Astrocyte (in vitro differentiated cells and primary cell): ENCODE measurements around the gene NLN. TPM values are rescaled to one million over a fixed set of nuclear protein-coding genes. Genes with fewer than 3 reads are reported as not detected.

ENCODE experiments used
- DNase-seq: peaks from one replicate; pipeline ENCODE4 v3.0.0-alpha.2; 2010; ENCODE audit warnings: low read depth
- FAIRE-seq: peaks from 2 replicates; lab custom pipeline; 2011; peaks lifted over from hg19 to GRCh38; lab: Jason Lieb, UNC
- H2AFZ ChIP-seq: 2 replicates; pipeline ENCODE4 v1.6.0; 2012; ENCODE audit warnings: low read depth, low read length, inconsistent platforms
- H3K27ac ChIP-seq: 2 replicates; pipeline ENCODE4 v1.5.1; 2011; ENCODE audit warnings: low read depth, low read length, inconsistent platforms
- H3K27me3 ChIP-seq: 2 replicates; pipeline ENCODE4 v1.6.0; 2011; ENCODE audit warnings: low read length, inconsistent platforms; ENCODE audit not compliant: insufficient read depth
- H3K36me3 ChIP-seq: 2 replicates; pipeline ENCODE4 v1.5.1; 2011; ENCODE audit warnings: low read length, inconsistent platforms; ENCODE audit not compliant: insufficient read depth
- H3K4me1 ChIP-seq: 2 replicates; pipeline ENCODE4 v1.5.1; 2011; ENCODE audit warnings: low read length, inconsistent platforms; ENCODE audit not compliant: insufficient read depth
- H3K4me2 ChIP-seq: 2 replicates; pipeline ENCODE4 v1.6.0; 2012; ENCODE audit warnings: low read length, inconsistent platforms
- H3K4me3 ChIP-seq: 2 replicates; pipeline ENCODE4 v1.5.1; 2011; ENCODE audit warnings: low read depth, mild to moderate bottlenecking, low read length, inconsistent platforms; ENCODE audit not compliant: insufficient read depth
- H3K79me2 ChIP-seq: 2 replicates; pipeline ENCODE4 v1.6.0; 2012; ENCODE audit warnings: mild to moderate bottlenecking, low read length, inconsistent platforms; ENCODE audit not compliant: insufficient read depth
- H3K9ac ChIP-seq: 2 replicates; pipeline ENCODE4 v1.6.0; 2012; ENCODE audit warnings: mild to moderate bottlenecking, low read length, inconsistent platforms
- H3K9me3 ChIP-seq: 2 replicates; pipeline ENCODE4 v1.5.1; 2012; ENCODE audit warnings: low read depth, mild to moderate bottlenecking, low read length, inconsistent platforms; ENCODE audit not compliant: insufficient read depth
- H4K20me1 ChIP-seq: 2 replicates; pipeline ENCODE4 v1.6.0; 2012; ENCODE audit warnings: low read length, inconsistent platforms; ENCODE audit not compliant: insufficient read depth
- H3K27ac Mint-ChIP-seq: one replicate; pipeline ENCODE4 v1.8.0; 2021; ENCODE audit warnings: mild to moderate bottlenecking, mixed read lengths; ENCODE audit not compliant: unreplicated experiment
- H3K27me3 Mint-ChIP-seq: one replicate; pipeline ENCODE4 v1.8.0; 2021; ENCODE audit warnings: low read depth, mixed read lengths; ENCODE audit not compliant: unreplicated experiment
- H3K36me3 Mint-ChIP-seq: one replicate; pipeline ENCODE4 v1.8.0; 2021; ENCODE audit warnings: low read depth, mixed read lengths; ENCODE audit not compliant: unreplicated experiment
- H3K4me1 Mint-ChIP-seq: one replicate; pipeline ENCODE4 v1.8.0; 2021; ENCODE audit warnings: low read depth, mixed read lengths; ENCODE audit not compliant: unreplicated experiment
- H3K4me3 Mint-ChIP-seq: one replicate; pipeline ENCODE4 v1.8.0; 2021; ENCODE audit warnings: mild to moderate bottlenecking, moderate library complexity, mixed read lengths; ENCODE audit not compliant: unreplicated experiment
- H3K9me3 Mint-ChIP-seq: one replicate; pipeline ENCODE4 v1.8.0; 2021; ENCODE audit warnings: mild to moderate bottlenecking, mixed read lengths; ENCODE audit not compliant: unreplicated experiment
- CTCF ChIP-seq: IDR thresholded peaks from 2 replicates; pipeline ENCODE4 v1.5.1; 2011; ENCODE audit warnings: low read depth, mild to moderate bottlenecking, inconsistent platforms, low read length, moderate library complexity; ENCODE audit not compliant: insufficient read depth
- EZH2 ChIP-seq: IDR thresholded peaks from 2 replicates; pipeline ENCODE4 v1.6.1; 2012; ENCODE audit warnings: mild to moderate bottlenecking, low read length, inconsistent platforms; ENCODE audit not compliant: insufficient read depth
- total RNA-seq: library from RNA; stranded (reverse); gene quantifications from 2 replicates; pipeline ENCODE4 v1.2.1, GENCODE V29; 2021

NLN gene
- total RNA-seq, 1 donor from 2014 or later, result 65.2 TPM

- H2AFZ ChIP-seq, result peak overlapping the region; percentile 70
- TF ChIP-seq EZH2 (no peak), CTCF (no peak)
- H3K36me3 ChIP-seq, result no peaks in the 10 kb centered on the region
- peak overlapping the region; percentile 82 for H3K4me3 ChIP-seq
- peak overlapping the region; percentile 68 for H3K27ac ChIP-seq
- peak overlapping the region; percentile 100 for H3K4me3 Mint-ChIP-seq
- DNase-seq (peak; percentile 73), FAIRE-seq (no peak)
- H3K27me3 ChIP-seq, result no peaks in the 10 kb centered on the region
- no peaks in the 10 kb centered on the region for H3K27me3 Mint-ChIP-seq
- peaks cover 64% of the 10 kb centered on the region for H3K79me2 ChIP-seq
- peak overlapping the region; percentile 85 for H3K4me2 ChIP-seq
- H3K4me1 Mint-ChIP-seq, result peaks cover 24% of the 10 kb centered on the region
- no peaks in the 10 kb centered on the region for H3K9me3 ChIP-seq
- H3K9me3 Mint-ChIP-seq, result no peaks in the 10 kb centered on the region
- peaks cover 3% of the 10 kb centered on the region for H3K4me1 ChIP-seq
- H3K27ac Mint-ChIP-seq, result peak overlapping the region; percentile 92
- peaks cover 2% of the 10 kb centered on the region for H3K36me3 Mint-ChIP-seq
- H4K20me1 ChIP-seq, result peaks cover 6% of the 10 kb centered on the region
- H3K9ac ChIP-seq, result peak overlapping the region; percentile 84
Measured at GRCh38 chr5:65722575-65723403, 784 bp downstream of the NLN start.

DNA sequence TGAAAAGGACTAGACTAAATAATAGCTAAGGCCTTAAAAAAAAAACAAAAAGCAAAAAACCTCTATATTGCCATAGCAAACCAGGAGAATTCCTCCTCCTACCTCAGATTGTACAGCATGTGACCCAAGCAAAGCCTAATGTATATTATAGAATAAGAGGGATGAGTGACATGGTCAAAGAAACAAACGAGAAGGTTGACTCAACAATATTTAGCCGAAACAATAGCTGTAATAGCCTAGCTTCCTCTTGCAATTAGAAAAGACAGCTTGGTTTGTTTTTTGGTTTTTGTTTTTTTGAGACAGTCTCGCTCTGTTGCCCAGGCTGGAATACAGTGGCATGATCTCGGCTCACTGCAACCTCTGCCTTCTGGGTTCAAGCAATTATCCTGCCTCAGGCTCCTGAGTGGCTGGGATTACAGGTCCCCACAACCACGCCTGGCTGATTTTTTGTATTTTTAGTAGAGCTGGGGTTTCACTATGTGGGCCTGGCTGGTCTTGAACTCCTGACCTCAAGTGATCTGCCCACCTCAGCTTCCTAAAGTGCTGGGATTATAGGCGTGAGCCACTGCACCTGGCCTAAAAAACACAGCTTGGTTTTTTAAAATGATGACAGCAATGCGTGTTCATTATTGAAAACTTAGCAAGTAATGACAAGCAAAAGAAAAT is 5.6 kb downstream of the NLN start:
- H3K79me2 ChIP-seq, result peaks cover 85% of the 10 kb centered on the region
- Mint-ChIP-seq H3K36me3 (no peaks in the 10 kb centered on the region), H3K4me3 (no peak overlapping the region)

More for the DNA sequence above, 5.6 kb downstream of the NLN start:
- Mint-ChIP-seq H3K9me3 (peaks cover 2% of the 10 kb centered on the region), H3K27ac (no peak overlapping the region), H3K27me3 (no peaks in the 10 kb centered on the region), H3K4me1 (peaks cover 19% of the 10 kb centered on the region)
- Histone ChIP-seq H3K4me2 (no peak overlapping the region), H3K27me3 (no peaks in the 10 kb centered on the region), H3K9me3 (no peaks in the 10 kb centered on the region), H4K20me1 (peaks cover 15% of the 10 kb centered on the region), H3K27ac (no peak overlapping the region), H3K9ac (no peak overlapping the region), H2AFZ (no peak overlapping the region), H3K4me1 (no peaks in the 10 kb centered on the region), H3K4me3 (no peak overlapping the region), H3K36me3 (no peaks in the 10 kb centered on the region)
- DNase-seq (no peak), FAIRE-seq (no peak)
- no peak for TF ChIP-seq EZH2
- no peak for TF ChIP-seq CTCF
